Fibroblast of pulmonary artery (primary cell): ENCODE measurements around the gene IL32.
"Not testable (repeated sequence)": the region's sequence is repeated elsewhere in the genome, so short reads cannot be mapped to it uniquely, and the experiment has no call there.

Experiments
- DNase-seq: peaks from one replicate; pipeline ENCODE4 v3.0.0-alpha.2; 2010; ENCODE audit warnings: low read depth
- H3K4me3 ChIP-seq: replicated peaks from 2 replicates; pipeline ENCODE4 v1.5.1; 2011; ENCODE audit warnings: low read depth, mild to moderate bottlenecking, control low read depth, low read length, moderate library complexity
- TF ChIP-seq, protein P1 (sequence below): IDR thresholded peaks from 2 replicates; pipeline ENCODE4 v1.5.1; 2011; ENCODE audit warnings: mild to moderate bottlenecking, control low read depth, low read length, inconsistent platforms; ENCODE audit errors: missing control alignments

Gene IL32

DNA sequence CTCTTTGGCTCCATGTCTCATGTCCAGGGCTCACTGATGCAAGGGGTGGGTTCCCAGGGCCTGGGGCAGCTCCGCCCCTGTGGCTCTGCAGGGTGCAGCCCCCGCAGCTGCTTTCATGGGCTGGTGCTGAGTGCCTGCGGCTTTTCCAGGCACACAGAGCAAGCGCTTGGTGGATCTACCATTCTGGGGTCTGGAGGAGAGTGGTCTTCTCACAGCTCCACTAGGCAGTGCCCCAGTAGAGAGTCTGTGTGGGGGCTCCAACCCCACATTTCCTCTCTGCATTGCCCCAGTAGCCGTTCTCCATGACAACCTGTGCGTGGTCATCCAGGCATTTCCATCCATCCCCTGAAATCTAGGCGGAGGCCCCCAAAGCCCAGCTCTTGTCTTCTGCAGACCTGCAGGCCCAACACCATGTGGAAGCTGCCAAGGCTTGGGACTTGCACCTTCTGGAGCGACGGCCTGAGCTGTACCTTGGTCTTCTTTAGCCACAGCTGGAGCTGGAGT lies 5.2 kb downstream of the IL32 start:
- H3K4me3 ChIP-seq = no peak overlapping the region
- TF ChIP-seq, protein P1, sequence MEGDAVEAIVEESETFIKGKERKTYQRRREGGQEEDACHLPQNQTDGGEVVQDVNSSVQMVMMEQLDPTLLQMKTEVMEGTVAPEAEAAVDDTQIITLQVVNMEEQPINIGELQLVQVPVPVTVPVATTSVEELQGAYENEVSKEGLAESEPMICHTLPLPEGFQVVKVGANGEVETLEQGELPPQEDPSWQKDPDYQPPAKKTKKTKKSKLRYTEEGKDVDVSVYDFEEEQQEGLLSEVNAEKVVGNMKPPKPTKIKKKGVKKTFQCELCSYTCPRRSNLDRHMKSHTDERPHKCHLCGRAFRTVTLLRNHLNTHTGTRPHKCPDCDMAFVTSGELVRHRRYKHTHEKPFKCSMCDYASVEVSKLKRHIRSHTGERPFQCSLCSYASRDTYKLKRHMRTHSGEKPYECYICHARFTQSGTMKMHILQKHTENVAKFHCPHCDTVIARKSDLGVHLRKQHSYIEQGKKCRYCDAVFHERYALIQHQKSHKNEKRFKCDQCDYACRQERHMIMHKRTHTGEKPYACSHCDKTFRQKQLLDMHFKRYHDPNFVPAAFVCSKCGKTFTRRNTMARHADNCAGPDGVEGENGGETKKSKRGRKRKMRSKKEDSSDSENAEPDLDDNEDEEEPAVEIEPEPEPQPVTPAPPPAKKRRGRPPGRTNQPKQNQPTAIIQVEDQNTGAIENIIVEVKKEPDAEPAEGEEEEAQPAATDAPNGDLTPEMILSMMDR = no peak
- no peak for DNase-seq

DNA sequence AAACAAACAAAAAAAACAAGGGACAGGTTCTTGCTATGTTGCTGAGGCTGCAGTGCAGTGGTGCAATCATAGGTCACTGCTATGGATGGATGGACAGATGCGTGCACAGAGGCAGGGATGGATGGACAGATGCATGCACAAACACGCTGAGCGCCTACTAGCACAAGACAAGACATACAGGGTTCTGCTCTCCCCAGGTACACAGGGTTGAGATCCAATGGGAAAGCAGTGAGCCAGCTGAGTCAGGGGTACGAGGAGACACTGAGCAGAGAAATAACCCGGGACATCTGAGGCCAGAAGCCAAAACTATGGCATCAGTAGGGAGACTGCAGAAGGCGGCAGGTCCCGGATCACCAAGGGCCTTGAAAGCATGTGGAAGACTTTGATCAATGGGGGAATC lies 6.2 kb downstream of the IL32 start:
- no peak overlapping the region for H3K4me3 ChIP-seq
- no peak for DNase-seq
- TF ChIP-seq, protein P1 = no peak

DNA sequence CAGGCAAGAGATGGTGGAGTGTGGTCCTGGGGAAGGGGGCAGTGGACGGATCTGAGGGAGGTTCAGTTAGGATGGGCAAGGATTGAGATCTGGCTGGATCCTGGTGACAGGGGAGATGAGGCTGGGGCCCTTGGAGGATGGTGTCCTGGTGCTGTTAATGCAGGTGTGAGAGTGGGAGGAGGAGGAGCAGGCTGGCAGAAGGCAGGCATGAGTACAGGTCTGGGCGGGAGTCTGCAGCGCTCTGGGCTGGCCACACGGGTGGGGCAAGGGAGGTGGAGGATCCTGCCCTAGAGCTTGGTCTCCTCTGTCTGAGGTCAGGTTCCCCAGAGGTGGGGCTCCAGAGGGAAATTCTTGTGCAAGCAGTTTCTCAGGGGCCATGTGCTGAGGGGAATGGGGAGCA lies 6.7 kb downstream of the IL32 start:
- not testable (repeated sequence) for H3K4me3 ChIP-seq, DNase-seq

DNA sequence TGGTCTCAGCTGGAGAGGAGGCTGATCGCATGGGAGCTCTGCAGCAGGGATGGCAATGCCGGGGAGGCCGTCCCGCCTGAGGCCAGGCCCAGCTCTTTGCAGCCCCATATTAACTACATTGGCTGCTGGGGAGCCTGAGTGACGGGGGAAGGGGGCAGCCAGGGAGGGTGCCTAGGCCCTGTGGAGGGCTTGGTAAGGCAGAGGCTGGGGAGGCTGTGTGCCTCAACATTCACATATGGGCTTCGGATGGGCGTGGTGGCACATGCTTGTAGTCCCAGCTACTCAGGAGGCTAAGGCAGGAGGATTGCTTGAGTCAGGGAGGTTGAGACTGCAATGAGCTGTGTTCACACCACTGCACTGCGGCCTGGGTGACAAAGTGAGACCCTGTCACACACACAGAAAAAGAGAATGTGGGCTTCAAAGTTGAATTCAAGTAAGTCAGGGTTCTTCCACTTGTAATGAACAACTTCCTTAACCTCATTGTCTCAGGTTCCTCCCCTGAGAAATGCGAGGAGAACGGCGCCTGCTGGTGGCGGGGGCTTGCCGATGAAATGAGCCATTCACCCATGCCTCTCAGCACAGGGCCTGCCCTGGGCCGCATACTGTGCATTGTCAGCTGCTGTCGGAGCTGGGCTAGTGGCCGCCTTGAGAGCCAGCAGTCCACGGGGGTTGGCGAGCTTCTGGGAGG lies 7.3 kb downstream of the IL32 start:
- not testable (repeated sequence) for H3K4me3 ChIP-seq, DNase-seq

DNA sequence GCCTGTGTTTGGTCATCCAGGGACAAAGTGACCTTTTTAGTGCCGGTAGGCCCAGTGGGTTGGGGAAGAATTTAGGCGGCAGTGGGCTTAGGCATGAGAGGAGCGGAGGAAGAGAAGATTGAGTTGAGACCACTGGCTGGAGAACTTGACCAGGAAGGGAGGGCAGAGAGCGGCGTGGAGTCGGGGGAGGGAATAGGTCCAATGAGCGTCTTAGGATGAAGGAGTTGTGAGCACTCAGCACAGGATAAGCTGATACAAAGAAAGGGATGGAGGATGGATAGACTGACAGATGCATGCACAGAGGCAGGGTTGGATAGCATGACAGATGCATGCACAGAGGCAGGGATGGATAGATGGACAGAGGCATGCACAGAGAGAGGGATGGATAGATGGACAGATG lies 8.0 kb downstream of the IL32 start:
- H3K4me3 ChIP-seq = no peak overlapping the region
- no peak for DNase-seq

DNA sequence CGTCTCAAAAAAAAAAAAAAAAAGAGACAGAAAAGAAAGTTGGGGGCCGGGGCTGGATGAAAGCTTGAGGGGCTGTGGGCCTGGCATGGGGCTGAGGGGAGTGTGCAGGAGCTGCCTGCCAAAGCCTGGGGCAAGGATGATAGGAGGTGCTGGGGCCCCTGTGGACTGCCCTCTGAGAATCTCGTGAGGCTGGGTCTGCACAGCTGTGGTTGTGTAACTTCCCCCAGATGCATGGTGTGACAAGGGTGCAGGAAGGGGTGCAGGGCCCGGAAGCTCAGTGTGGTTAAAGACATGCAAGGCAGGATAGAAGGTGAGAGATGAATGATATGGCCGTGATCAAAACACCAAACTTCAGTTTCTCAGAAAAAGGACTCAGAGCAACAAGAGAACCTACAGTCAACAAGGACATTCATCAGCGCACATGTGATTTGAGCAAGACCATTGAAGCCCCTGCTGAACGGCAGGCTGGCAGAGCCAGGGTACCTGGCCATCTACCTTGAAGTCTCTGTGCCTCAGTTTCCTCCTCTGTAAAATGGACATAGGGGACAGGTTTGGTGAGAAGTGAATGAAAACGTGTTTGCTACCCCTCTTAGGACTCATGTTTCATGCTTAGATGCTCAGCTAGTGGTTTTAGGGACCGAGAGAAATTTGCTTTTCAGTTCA lies 9.6 kb downstream of the IL32 start:
- TF ChIP-seq, protein P1 = no peak
- no peak overlapping the region for H3K4me3 ChIP-seq
- DNase-seq = no peak

More for the DNA sequence above, 8.0 kb downstream of the IL32 start:
- TF ChIP-seq, protein P1 = no peak

DNA sequence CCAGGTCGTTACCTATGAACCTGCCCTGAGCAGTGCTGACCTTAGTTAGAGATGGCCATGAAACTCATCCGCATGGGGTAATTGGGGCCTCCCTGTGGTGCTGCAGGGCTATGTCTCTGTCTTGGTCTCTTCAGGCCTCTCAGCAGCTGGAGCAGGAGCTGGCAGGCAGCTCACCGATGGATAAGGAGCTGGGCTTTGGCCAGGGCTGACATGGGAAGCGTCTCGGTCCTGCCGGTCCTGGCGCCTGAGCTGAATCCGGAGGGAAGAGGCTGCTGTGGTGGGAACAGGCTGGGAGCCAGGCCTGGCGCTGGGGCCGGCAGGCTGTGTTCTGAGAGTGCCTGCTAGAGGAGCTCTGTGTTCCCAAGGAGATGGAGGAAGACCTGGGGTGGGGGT lies 10.1 kb downstream of the IL32 start:
- TF ChIP-seq, protein P1 = no peak
- DNase-seq = no peak
- no peak overlapping the region for H3K4me3 ChIP-seq

DNA sequence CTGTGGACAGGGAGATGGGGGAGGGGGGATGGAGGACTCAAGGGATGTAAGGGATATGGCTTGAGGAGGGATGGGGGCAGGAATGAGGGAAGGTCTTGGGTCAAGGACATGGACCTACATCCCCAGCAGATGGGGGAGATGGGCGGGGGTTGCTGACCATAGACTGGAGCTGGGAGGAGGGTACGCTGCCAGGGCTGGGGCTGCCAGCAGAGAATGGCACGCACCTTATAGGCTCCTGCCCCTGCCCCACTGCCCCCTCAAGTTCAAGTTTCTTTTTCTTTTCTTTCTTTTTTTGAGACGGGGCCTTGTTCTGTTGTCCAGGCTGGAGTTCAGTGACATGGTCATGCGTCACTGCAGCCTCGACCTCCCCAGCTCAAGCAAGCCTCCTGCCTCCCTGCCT lies 10.5 kb downstream of the IL32 start:
- not testable (repeated sequence) for H3K4me3 ChIP-seq, DNase-seq
